GM23248 (cell line): ENCODE results near the gene CABP4.
"Not testable (repeated sequence)": the region's sequence is repeated elsewhere in the genome, so short reads cannot be mapped to it uniquely, and the experiment has no call there.

Source experiments
- EZH2 ChIP-seq: fragments of 200-600 bp; sonication (generic); IDR thresholded peaks from 2 replicates; pipeline ENCODE4 v1.6.1; 2018; ENCODE audit warnings: antibody characterized with exemption, mild to moderate bottlenecking; ENCODE audit not compliant: insufficient read depth, poor library complexity, severe bottlenecking
- EZH2phosphoT487 ChIP-seq: fragments of 200-600 bp; sonication (generic); IDR thresholded peaks from 2 replicates; pipeline ENCODE4 v1.6.1; 2018; ENCODE audit warnings: antibody characterized with exemption, moderate library complexity, mild to moderate bottlenecking, low read depth; ENCODE audit not compliant: insufficient read depth

- TF ChIP-seq EZH2, EZH2phosphoT487: not testable (repeated sequence)
Measured at GRCh38 chr11:67477344-67478050, 22.3 kb downstream of the CABP4 start.
